Adrenal gland (tissue), 12 donors: ENCODE results near the gene TSPAN10. TPM values are rescaled to one million over a fixed set of nuclear protein-coding genes. Genes with fewer than 3 reads are reported as not detected.

ENCODE experiments used
- DNase-seq, 7 donors: peaks; one replicate each; pipeline ENCODE4 v3.0.0-alpha.2; 2019 to 2020
- H3K27ac ChIP-seq, 5 donors: fragments of 200-600 bp; sonication (generic) in 4 of 5; 1 replicate in 3 of 5; 2 replicates in 2 of 5; pipeline versions ENCODE4 v1.5.1 to v1.8.0; 2016 to 2020; ENCODE audit warnings: mild to moderate bottlenecking in 1 of 5
- H3K27me3 ChIP-seq: fragments of 200-600 bp; 2 replicates; pipeline ENCODE4 v1.8.0; 2021
- H3K36me3 ChIP-seq, 2 donors: fragments of 200-600 bp; replicated peaks in 1 of 2; 1 replicate in 1 of 2; 2 replicates in 1 of 2; pipeline versions ENCODE4 v1.5.1 to v1.8.0; 2018 to 2022
- H3K4me1 ChIP-seq, 2 donors: fragments of 200-600 bp; replicated peaks in 1 of 2; 1 replicate in 1 of 2; 2 replicates in 1 of 2; pipeline versions ENCODE4 v1.5.1 to v1.8.0; 2018 to 2021
- H3K4me3 ChIP-seq, 4 donors: fragments of 200-600 bp; sonication (generic) in 3 of 4; one replicate each; pipeline ENCODE4 v1.5.1; 2016 to 2018
- H3K9me3 ChIP-seq, 3 donors: fragments of 200-600 bp; sonication (generic) in 1 of 3; replicated peaks in 1 of 3; 1 replicate in 2 of 3; 2 replicates in 1 of 3; pipeline versions ENCODE4 v1.5.1 to v1.8.0; 2016 to 2021
- POLR2A ChIP-seq, 2 donors: fragments of 450-650 bp; IDR thresholded peaks; one replicate each; pipeline ENCODE4 v1.6.1; 2017; ENCODE audit warnings: antibody characterized with exemption in 2 of 2, mild to moderate bottlenecking in 2 of 2, moderate library complexity in 1 of 2
- WGBS, 4 donors: extraction: QIAGEN DNeasy Blood & Tissue Kit in 2 of 4; methylation state at CpG; one replicate each; pipeline versions ENCODE4 v1.1.5 to v1.1.7; 2013 to 2017; 5-methylcytosine and 5-hydroxymethylcytosine counted together
- intact Hi-C, 2 donors: fragments of 100-400 bp; cut with DNase I; formaldehyde crosslinking; loops; one replicate each; pipeline versions ENCODE4 v1.14.1 to v1.15.0; 2022 to 2023
- polyA plus RNA-seq, 3 donors: library from polyadenylated mRNA; stranded (reverse); fragments of 200-250 nt in 2 of 3; fragments of 350-450 nt in 1 of 3; fragmentation: Illumina TruSeq in 1 of 3; extraction: RNeasy Lipid Tissue Mini Kit (QIAGEN cat#74804) in 1 of 3; gene quantifications; one replicate each; pipeline ENCODE4 v1.2.3, GENCODE V29; 2013 to 2014
- total RNA-seq, 9 donors: library from RNA; depleted of rRNA in 4 of 9; stranded (reverse); fragments of >200 nt in 4 of 9; fragments of 120-200 nt in 1 of 9; fragmentation: NEBNext Ultra II Directional in 1 of 9; extraction: Animal tissue kit (Norgen Biotek cat#: 25700) in 1 of 9; gene quantifications; one replicate each; pipeline versions ENCODE4 v1.1.0 to v1.2.4, GENCODE V29; 2013 to 2023
- TF ChIP-seq, protein P1 (sequence below), 6 experiments: fragments of 450-650 bp in 4 of 6; fragments of 200-600 bp in 2 of 6; sonication (generic) in 1 of 6; IDR thresholded peaks; 1 replicate in 5 of 6; 2 replicates in 1 of 6; pipeline versions ENCODE4 v1.5.1 to v1.8.0; 2016 to 2021; ENCODE audit warnings: antibody characterized with exemption in 6 of 6, mild to moderate bottlenecking in 2 of 6, moderate library complexity in 1 of 6
- donor health status: healthy with polysubstance abuse.
- donor health status: Bipolar disorder and iron deficiency.
- donor health status: DM: yes; HTN: yes; CAD: no.
- donor health status: DM: no; HTN: no; CAD: no.
- donor health status: DM: no; HTN: no; CAD: no.
- donor health status: DM: yes; HTN: yes; CAD: no.

Gene TSPAN10
- total and polyA plus RNA-seq, 12 donors: 0.18 to 5.9 (median 2.1) TPM

DNA sequence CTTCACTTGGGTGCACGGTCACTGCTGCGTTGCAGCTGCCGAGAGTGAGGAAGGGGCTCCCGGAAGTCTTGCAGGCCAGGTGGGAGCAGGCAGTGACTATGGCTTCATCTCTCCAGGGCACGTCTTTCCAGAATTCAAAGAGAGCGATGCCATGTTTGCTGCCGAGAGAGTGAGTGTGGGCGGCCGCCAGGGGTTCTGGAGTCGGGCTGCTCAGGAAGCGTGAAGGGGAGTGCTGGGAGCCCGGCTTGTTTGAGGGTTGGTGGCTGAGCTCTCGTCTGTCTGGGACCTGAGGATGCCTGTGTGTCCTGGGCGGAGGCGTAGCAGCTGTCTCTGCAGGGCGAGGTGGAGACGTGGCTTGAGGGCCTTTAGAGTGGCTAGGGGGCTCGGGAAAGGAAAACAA is 53.1 kb downstream of the TSPAN10 start:
- H3K36me3 ChIP-seq: peaks cover 0 to 96% of the 10 kb centered on the region in 2 donors
- TF ChIP-seq, protein P1, sequence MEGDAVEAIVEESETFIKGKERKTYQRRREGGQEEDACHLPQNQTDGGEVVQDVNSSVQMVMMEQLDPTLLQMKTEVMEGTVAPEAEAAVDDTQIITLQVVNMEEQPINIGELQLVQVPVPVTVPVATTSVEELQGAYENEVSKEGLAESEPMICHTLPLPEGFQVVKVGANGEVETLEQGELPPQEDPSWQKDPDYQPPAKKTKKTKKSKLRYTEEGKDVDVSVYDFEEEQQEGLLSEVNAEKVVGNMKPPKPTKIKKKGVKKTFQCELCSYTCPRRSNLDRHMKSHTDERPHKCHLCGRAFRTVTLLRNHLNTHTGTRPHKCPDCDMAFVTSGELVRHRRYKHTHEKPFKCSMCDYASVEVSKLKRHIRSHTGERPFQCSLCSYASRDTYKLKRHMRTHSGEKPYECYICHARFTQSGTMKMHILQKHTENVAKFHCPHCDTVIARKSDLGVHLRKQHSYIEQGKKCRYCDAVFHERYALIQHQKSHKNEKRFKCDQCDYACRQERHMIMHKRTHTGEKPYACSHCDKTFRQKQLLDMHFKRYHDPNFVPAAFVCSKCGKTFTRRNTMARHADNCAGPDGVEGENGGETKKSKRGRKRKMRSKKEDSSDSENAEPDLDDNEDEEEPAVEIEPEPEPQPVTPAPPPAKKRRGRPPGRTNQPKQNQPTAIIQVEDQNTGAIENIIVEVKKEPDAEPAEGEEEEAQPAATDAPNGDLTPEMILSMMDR (IDR thresholded peaks at IDR 0.05): no peak
- TF ChIP-seq POLR2A (IDR thresholded peaks at IDR 0.05): no peak
- H3K4me1 ChIP-seq: peaks cover 5 to 10% of the 10 kb centered on the region in 2 donors
- no peak overlapping the region for H3K4me3 ChIP-seq
- no peaks in the 10 kb centered on the region for H3K9me3 ChIP-seq
- intact Hi-C loops: no loop called here
- no peaks in the 10 kb centered on the region for H3K27me3 ChIP-seq
- H3K27ac ChIP-seq: no peak overlapping the region
- DNase-seq: no peak
- WGBS, 4 donors: 90 to 91% (median 91%) methylated on average over 14 to 18 of the region's 18 CpGs

DNA sequence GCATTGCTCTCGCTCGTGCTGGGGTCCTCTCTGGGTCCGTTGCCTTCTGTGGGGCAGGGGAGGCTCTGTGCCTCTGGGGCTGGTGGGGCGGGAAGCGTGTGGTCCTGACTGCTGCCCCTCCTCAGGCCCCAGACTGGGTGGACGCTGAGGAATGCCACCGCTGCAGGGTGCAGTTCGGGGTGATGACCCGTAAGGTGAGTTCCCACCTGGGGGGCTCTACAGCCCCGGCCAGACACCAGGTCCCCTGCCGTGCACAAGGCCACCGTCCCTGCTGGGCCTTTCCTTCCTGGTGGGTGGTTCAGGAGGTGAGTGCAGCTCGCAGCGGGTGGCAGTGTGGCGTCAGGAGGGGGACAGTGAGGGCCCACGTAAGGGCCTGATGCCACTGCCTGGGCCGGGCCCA is 53.6 kb downstream of the TSPAN10 start:
- Histone ChIP-seq H3K9me3 (no peaks in the 10 kb centered on the region), H3K36me3 (peaks cover 0 to 100% of the 10 kb centered on the region in 2 donors), H3K4me1 (peaks cover 0 to 5% of the 10 kb centered on the region in 2 donors), H3K4me3 (no peak overlapping the region), H3K27me3 (no peaks in the 10 kb centered on the region), H3K27ac (no peak overlapping the region)
- intact Hi-C loops: no loop called here
- 82 to 90% (median 84%) methylated on average over 6 to 17 of the region's 17 CpGs for WGBS, 4 donors
- TF ChIP-seq POLR2A (IDR thresholded peaks at IDR 0.05): no peak
- TF ChIP-seq, protein P1 (IDR thresholded peaks at IDR 0.05): no peak
- no peak for DNase-seq

DNA sequence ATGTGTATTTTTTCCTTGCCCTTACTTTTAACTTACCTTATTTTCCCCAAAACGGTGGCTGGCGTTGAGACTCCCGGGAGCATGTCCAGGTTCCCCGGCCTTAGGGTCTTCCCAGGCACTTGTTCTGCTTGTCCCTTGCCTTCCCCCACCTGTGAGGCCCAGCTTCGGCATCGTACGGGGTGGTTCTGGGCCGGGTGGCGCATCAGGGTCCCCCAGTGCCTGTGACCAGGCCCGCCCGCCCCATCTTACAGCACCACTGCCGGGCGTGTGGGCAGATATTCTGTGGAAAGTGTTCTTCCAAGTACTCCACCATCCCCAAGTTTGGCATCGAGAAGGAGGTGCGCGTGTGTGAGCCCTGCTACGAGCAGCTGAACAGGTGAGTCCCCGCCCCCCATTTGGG is 54.2 kb downstream of the TSPAN10 start:
- H3K36me3 ChIP-seq: peaks cover 0 to 100% of the 10 kb centered on the region in 2 donors
- WGBS, 4 donors: 89 to 93% (median 91%) methylated on average over 18 of the region's 18 CpGs

DNA sequence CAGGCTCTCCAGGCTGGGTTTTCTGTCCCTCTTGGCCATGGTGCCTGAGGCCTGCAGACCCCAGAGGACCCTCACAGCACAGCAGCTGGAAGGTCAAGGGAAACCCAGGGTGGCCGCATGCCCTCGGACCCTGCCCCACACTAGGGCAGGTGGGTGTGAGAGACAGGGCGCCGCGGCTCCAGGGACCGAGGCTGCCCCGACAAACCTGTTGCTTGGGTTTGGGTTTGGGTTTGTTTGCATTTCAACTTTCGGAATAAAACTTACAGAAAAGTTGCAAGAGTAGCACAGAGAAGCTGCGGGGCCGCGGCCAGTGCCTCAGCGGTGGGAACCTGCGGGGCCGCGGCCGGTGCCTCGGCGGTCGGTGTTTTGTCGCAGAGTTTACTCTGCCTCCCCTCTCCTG is 54.6 kb downstream of the TSPAN10 start:
- no peaks in the 10 kb centered on the region for H3K9me3 ChIP-seq
- WGBS, 4 donors: 94 to 100% (median 97%) methylated on average over 1 to 20 of the region's 20 CpGs
- H3K4me1 ChIP-seq: no peaks in the 10 kb centered on the region
- H3K4me3 ChIP-seq: no peak overlapping the region
- intact Hi-C loops: no loop called here
- TF ChIP-seq POLR2A (IDR thresholded peaks at IDR 0.05): no peak
- TF ChIP-seq, protein P1 (IDR thresholded peaks at IDR 0.05): no peak
- no peak for DNase-seq
- H3K36me3 ChIP-seq: peaks cover 0 to 100% of the 10 kb centered on the region in 2 donors
- no peak overlapping the region for H3K27ac ChIP-seq
- no peaks in the 10 kb centered on the region for H3K27me3 ChIP-seq

More for the DNA sequence above, 54.2 kb downstream of the TSPAN10 start:
- H3K27me3 ChIP-seq: no peaks in the 10 kb centered on the region
- TF ChIP-seq POLR2A (IDR thresholded peaks at IDR 0.05): no peak
- TF ChIP-seq, protein P1 (IDR thresholded peaks at IDR 0.05): no peak
- H3K27ac ChIP-seq: no peak overlapping the region
- H3K4me1 ChIP-seq: no peaks in the 10 kb centered on the region
- intact Hi-C loops: no loop called here
- no peaks in the 10 kb centered on the region for H3K9me3 ChIP-seq
- H3K4me3 ChIP-seq: no peak overlapping the region
- no peak for DNase-seq
